H4 (cell line): Measurements from ENCODE around the gene C11orf98. TPM values are rescaled to one million over a fixed set of nuclear protein-coding genes. Genes with fewer than 3 reads are reported as not detected.

ENCODE experiments used
- total RNA-seq: library from RNA; depleted of rRNA; stranded (reverse); fragments of >200 nt; shearing (Covaris generic); gene quantifications from 2 replicates; pipeline ENCODE4 v1.2.3, GENCODE V29; 2014; rRNA removed

C11orf98 gene
- total RNA-seq, 1 experiment from 2014 or later = 130 TPM

Other genes with a start within 250 kb of the C11orf98 start
- gene SCGB1A1, start 246.2 kb downstream of the C11orf98 start, total RNA-seq = not detected in 2 replicates
- 47.0 and 60.1 TPM in 2 replicates for gene AHNAK, start 118.4 kb downstream of the C11orf98 start, total RNA-seq
- 1,742 and 1,908 TPM in 2 replicates for gene EEF1G, start 91.3 kb downstream of the C11orf98 start, total RNA-seq
- 2.3 and 5.4 TPM in 2 replicates for gene TUT1, start 73.7 kb downstream of the C11orf98 start, total RNA-seq
- gene MTA2, start 63.3 kb downstream of the C11orf98 start, total RNA-seq = 96.1 and 108 TPM in 2 replicates
- 10.1 and 13.8 TPM in 2 replicates for gene EML3, start 52.4 kb downstream of the C11orf98 start, total RNA-seq
- gene ROM1, start 52.0 kb downstream of the C11orf98 start, total RNA-seq = 4.2 and 11.4 TPM in 2 replicates
- gene B3GAT3, start 43.2 kb downstream of the C11orf98 start, total RNA-seq = 13.5 and 26.0 TPM in 2 replicates
- gene GANAB, start 18.6 kb downstream of the C11orf98 start, total RNA-seq = 142 and 153 TPM in 2 replicates
- 14.5 and 16.0 TPM in 2 replicates for gene INTS5, start 11.9 kb downstream of the C11orf98 start, total RNA-seq
- 7.0 and 8.4 TPM in 2 replicates for gene CSKMT, start 102 bp upstream of the C11orf98 start, total RNA-seq
- gene UQCC3, start 6.5 kb upstream of the C11orf98 start, total RNA-seq = 9.1 and 12.2 TPM in 2 replicates
- gene LBHD1, start 7.1 kb upstream of the C11orf98 start, total RNA-seq = 3.7 and 5.1 TPM in 2 replicates
- 93.7 and 110 TPM in 2 replicates for gene UBXN1, start 13.9 kb upstream of the C11orf98 start, total RNA-seq
- gene LRRN4CL, start 24.3 kb upstream of the C11orf98 start, total RNA-seq = 0.14 TPM in 1 of 2 replicates, not detected in the other
- 128 TPM in 2 replicates for gene BSCL2, start 42.2 kb upstream of the C11orf98 start, total RNA-seq
- 0.41 TPM in 1 of 2 replicates, not detected in the other for gene GNG3, start 42.5 kb upstream of the C11orf98 start, total RNA-seq
- gene HNRNPUL2, start 62.2 kb upstream of the C11orf98 start, total RNA-seq = 4.7 and 5.0 TPM in 2 replicates
- 35.0 and 46.9 TPM in 2 replicates for gene TTC9C, start 63.3 kb upstream of the C11orf98 start, total RNA-seq
- 6.9 and 7.5 TPM in 2 replicates for gene ZBTB3, start 89.0 kb upstream of the C11orf98 start, total RNA-seq
- 140 and 182 TPM in 2 replicates for gene POLR2G, start 96.4 kb upstream of the C11orf98 start, total RNA-seq
- 15.0 and 19.1 TPM in 2 replicates for gene TAF6L, start 106.2 kb upstream of the C11orf98 start, total RNA-seq
- gene TMEM179B, start 122.2 kb upstream of the C11orf98 start, total RNA-seq = 77.5 and 85.5 TPM in 2 replicates
- 43.1 and 62.4 TPM in 2 replicates for gene TMEM223, start 126.8 kb upstream of the C11orf98 start, total RNA-seq
- 25.1 and 31.1 TPM in 2 replicates for gene NXF1, start 140.2 kb upstream of the C11orf98 start, total RNA-seq
- gene STX5, start 166.8 kb upstream of the C11orf98 start, total RNA-seq = 22.3 and 26.3 TPM in 2 replicates
- gene TEX54, start 167.6 kb upstream of the C11orf98 start, total RNA-seq = not detected in 2 replicates
- 60.1 and 63.7 TPM in 2 replicates for gene WDR74, start 174.4 kb upstream of the C11orf98 start, total RNA-seq
- 478 and 499 TPM in 2 replicates for gene SLC3A2, start 215.7 kb upstream of the C11orf98 start, total RNA-seq